ENCODE results near the gene P4HA1. TPM values are rescaled to one million over a fixed set of nuclear protein-coding genes. Genes with fewer than 3 reads are reported as not detected.

The P4HA1 gene
- total RNA-seq, 2 donors from 2014 or later: 16.2 to 26.8 TPM

DNA sequence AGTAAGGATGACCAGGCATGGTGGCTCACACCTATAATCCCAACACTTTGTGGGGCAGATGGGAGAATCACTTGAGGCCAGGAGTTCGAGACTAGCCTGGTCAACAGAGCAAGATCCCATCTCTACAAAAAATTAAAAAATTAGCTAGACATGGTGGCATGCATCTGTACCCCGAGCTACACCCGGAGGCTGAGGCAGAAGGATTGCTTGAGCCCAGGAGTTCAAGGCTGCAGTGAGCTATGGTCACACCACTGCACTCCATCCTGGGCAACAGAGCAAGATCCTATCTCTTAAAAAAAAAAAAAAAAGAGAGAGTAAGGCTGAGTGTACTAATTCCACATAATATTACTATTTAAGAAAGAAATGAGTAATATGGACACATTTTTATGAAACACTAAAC lies 3.8 kb downstream of the P4HA1 start:
- DNase-seq (ENCODE audit: low spot score): no peak
- intact Hi-C loops (cut with DNase I): no loop called here
- H3K36me3 ChIP-seq: no peaks in the 10 kb centered on the region
- H3K9me3 ChIP-seq: no peaks in the 10 kb centered on the region
- WGBS: 97% methylated on average over 3 of the region's 3 CpGs
- TF ChIP-seq POLR2AphosphoS5 (IDR thresholded peaks at IDR 0.05): no peak
- no peak for TF ChIP-seq POLR2A (IDR thresholded peaks at IDR 0.05)
- TF ChIP-seq, protein P1, sequence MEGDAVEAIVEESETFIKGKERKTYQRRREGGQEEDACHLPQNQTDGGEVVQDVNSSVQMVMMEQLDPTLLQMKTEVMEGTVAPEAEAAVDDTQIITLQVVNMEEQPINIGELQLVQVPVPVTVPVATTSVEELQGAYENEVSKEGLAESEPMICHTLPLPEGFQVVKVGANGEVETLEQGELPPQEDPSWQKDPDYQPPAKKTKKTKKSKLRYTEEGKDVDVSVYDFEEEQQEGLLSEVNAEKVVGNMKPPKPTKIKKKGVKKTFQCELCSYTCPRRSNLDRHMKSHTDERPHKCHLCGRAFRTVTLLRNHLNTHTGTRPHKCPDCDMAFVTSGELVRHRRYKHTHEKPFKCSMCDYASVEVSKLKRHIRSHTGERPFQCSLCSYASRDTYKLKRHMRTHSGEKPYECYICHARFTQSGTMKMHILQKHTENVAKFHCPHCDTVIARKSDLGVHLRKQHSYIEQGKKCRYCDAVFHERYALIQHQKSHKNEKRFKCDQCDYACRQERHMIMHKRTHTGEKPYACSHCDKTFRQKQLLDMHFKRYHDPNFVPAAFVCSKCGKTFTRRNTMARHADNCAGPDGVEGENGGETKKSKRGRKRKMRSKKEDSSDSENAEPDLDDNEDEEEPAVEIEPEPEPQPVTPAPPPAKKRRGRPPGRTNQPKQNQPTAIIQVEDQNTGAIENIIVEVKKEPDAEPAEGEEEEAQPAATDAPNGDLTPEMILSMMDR (IDR thresholded peaks at IDR 0.05): no peak
- H3K4me1 ChIP-seq (replicated peaks): no peaks in the 10 kb centered on the region
- H3K27ac ChIP-seq: no peak overlapping the region
- no peaks in the 10 kb centered on the region for H3K27me3 ChIP-seq (replicated peaks; ENCODE audit: insufficient read depth)
- H3K4me3 ChIP-seq: no peak overlapping the region

DNA sequence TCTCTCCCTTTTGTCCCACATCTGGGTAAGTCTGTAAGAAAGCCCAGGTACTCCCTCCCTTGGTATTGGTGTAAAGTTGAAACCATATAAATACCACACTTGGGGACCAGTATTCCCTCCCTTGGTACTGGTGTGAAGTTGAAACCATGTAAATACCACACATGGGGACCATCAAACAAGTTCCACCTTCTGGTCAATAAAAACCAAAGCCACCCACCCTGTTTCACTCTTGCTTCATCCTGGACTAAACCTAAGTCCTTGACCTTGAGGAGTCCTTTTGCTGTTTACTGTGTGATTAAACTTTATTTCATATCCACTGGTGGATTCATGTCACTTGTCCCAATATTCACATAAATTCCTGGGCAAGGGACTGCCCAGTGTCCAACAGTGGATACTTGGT lies 8.4 kb downstream of the P4HA1 start:
- H3K4me3 ChIP-seq: no peak overlapping the region
- TF ChIP-seq, protein P1 (IDR thresholded peaks at IDR 0.05): no peak
- no peak for TF ChIP-seq POLR2AphosphoS5 (IDR thresholded peaks at IDR 0.05)
- TF ChIP-seq POLR2A (IDR thresholded peaks at IDR 0.05): no peak
- H3K27me3 ChIP-seq (replicated peaks; ENCODE audit: insufficient read depth): no peaks in the 10 kb centered on the region
- no peaks in the 10 kb centered on the region for H3K9me3 ChIP-seq
- intact Hi-C loops (cut with DNase I): no loop called here
- H3K27ac ChIP-seq: no peak overlapping the region
- no peak for DNase-seq (ENCODE audit: low spot score)
- no peaks in the 10 kb centered on the region for H3K36me3 ChIP-seq
- H3K4me1 ChIP-seq (replicated peaks): no peaks in the 10 kb centered on the region

DNA sequence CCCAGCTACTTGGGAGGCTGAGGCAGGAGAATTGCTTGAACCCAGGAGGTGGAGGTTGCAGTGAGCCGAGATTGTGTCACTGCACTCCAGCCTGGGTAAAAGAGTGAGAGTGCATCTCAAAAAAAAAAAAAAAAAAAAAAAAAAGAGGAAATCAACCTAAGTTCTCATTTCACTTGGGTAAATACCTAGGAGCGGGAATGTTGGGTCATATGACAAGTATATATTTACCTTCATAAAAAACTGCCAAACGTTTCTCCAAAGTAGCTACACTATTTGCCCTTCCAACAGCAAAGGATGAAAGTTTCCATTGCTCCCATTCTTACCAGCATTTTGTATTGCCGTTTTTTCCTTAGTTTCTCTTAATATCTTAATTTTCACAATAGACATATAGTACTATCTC lies 9.8 kb downstream of the P4HA1 start:
- Histone ChIP-seq H3K9me3 (no peaks in the 10 kb centered on the region), H3K27me3 (replicated peaks; ENCODE audit: insufficient read depth) (no peaks in the 10 kb centered on the region), H3K36me3 (no peaks in the 10 kb centered on the region), H3K27ac (no peak overlapping the region), H3K4me3 (no peak overlapping the region), H3K4me1 (replicated peaks) (no peaks in the 10 kb centered on the region)
- no peak for DNase-seq (ENCODE audit: low spot score)
- TF ChIP-seq, protein P1 (IDR thresholded peaks at IDR 0.05): no peak
- peak; percentile 52 for TF ChIP-seq POLR2AphosphoS5 (IDR thresholded peaks at IDR 0.05)
- WGBS: 78% methylated on average over 4 of the region's 4 CpGs
- intact Hi-C loops (cut with DNase I): no loop called here

DNA sequence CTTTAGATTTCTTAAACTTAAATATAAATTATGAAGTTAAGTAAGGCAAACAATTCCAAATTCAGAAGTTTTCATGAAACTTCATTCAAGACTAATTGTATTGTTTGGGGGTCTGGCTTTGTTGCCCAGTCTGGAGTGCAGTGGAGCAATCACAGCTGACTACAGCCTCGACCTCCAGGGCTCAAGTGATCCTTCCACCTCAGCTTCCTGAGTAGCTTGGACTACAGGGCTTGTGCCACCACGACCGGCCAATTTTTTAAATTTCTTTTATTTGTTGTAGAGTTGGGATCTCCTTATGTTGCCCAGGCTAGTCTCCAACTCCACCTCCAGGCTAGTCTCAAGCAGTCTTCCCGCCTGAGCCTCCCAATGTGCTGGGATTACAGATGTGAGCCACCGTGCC lies 12.5 kb downstream of the P4HA1 start:
- whole genome bisulfite sequencing: 95% methylated on average over 5 of the region's 5 CpGs
- intact Hi-C loops (cut with DNase I): no loop called here

DNA sequence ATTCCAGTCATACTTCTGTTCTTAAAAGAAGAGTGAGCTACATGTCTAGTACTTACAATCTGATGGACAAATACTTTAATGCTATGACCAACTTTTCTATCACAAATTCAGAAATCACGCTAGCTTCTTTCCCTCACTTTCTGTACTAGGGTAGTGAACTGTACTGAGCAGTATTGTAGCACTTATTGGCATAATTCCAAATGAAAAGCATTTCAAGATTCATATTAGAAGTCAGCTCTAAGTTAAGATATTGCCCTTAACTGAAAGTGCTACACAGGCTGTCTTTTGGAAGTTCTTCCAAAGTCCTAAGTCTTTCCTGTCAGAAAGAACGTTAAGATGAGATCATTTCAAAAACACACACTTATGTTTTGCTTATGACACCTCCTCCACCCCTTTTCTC lies 13.4 kb downstream of the P4HA1 start:
- TF ChIP-seq, protein P1 (IDR thresholded peaks at IDR 0.05): no peak
- no peak for TF ChIP-seq POLR2A (IDR thresholded peaks at IDR 0.05)
- no peak for TF ChIP-seq POLR2AphosphoS5 (IDR thresholded peaks at IDR 0.05)
- Histone ChIP-seq H3K9me3 (no peaks in the 10 kb centered on the region), H3K4me1 (replicated peaks) (no peaks in the 10 kb centered on the region), H3K36me3 (no peaks in the 10 kb centered on the region), H3K27me3 (replicated peaks; ENCODE audit: insufficient read depth) (no peaks in the 10 kb centered on the region), H3K4me3 (no peak overlapping the region), H3K27ac (no peak overlapping the region)
- intact Hi-C loops (cut with DNase I): no loop called here
- DNase-seq (ENCODE audit: low spot score): no peak
- WGBS: 40% methylated on average over 2 of the region's 2 CpGs

More for the DNA sequence above, 12.5 kb downstream of the P4HA1 start:
- Histone ChIP-seq H3K4me1 (replicated peaks) (no peaks in the 10 kb centered on the region), H3K36me3 (no peaks in the 10 kb centered on the region), H3K9me3 (no peaks in the 10 kb centered on the region), H3K4me3 (no peak overlapping the region), H3K27me3 (replicated peaks; ENCODE audit: insufficient read depth) (no peaks in the 10 kb centered on the region), H3K27ac (no peak overlapping the region)
- TF ChIP-seq POLR2A (IDR thresholded peaks at IDR 0.05) (no peak), POLR2AphosphoS5 (IDR thresholded peaks at IDR 0.05) (no peak)
- TF ChIP-seq, protein P1 (IDR thresholded peaks at IDR 0.05): no peak
- no peak for DNase-seq (ENCODE audit: low spot score)

All from prostate gland (tissue), 2 donors.